HepG2 (cell line): ENCODE results near the gene AQP6. TPM values are rescaled to one million over a fixed set of nuclear protein-coding genes. Genes with fewer than 3 reads are reported as not detected.
"Not testable (repeated sequence)": the region's sequence is repeated elsewhere in the genome, so short reads cannot be mapped to it uniquely, and the experiment has no call there.

ENCODE experiments used
- ATAC-seq: fragments of 200-7000 bp; cut with Tn5 transposase; 3 replicates; pipeline ENCODE4 v1.9.1; 2020; ENCODE audit warnings: mild to moderate bottlenecking, moderate library complexity
- BruUV-seq: library from RNA; stranded (reverse); fragments of 400-500 nt; replicated peaks from 2 replicates; lab custom pipeline; 2021; lab: Mats Ljungman, UMichigan
- CTCF ChIA-PET: fragments of 300-600 bp; formaldehyde crosslinking; extraction: SDS; loops from one replicate; lab custom pipeline; 2021; ENCODE audit warnings: low total read pairs, inconsistent platforms, low intra/inter-chr PET ratio; lab: Yijun Ruan, JAX
- POLR2A ChIA-PET: fragments of 350-600 bp; sonication (Branson Sonifier 250); formaldehyde crosslinking; loops from one replicate; lab custom pipeline; 2020; ENCODE audit warnings: antibody characterized with exemption, inconsistent platforms; lab: Yijun Ruan, JAX
- DNase-seq: peaks from one replicate; pipeline ENCODE4 v3.0.0-alpha.2; 2015; ENCODE audit warnings: low spot score
- FAIRE-seq: peaks from 3 replicates; lab custom pipeline; 2011; peaks lifted over from hg19 to GRCh38; lab: Jason Lieb, UNC
- H2AFZ ChIP-seq: one replicate; pipeline ENCODE4 v1.6.1; 2011; ENCODE audit warnings: low read length, inconsistent platforms
- H3K27ac ChIP-seq: fragments of 300-600 bp; 3 replicates; pipeline ENCODE4 v1.8.0; 2011; ENCODE audit warnings: mixed run types, mild to moderate bottlenecking, mixed read lengths, low read length, inconsistent platforms; ENCODE audit not compliant: insufficient read depth; ENCODE audit errors: extremely low read length
- H3K27me3 ChIP-seq, 2 experiments: fragments of 200-600 bp in 1 of 2; 2 replicates in 1 of 2; 3 replicates in 1 of 2; pipeline versions ENCODE4 v1.6.0 to v1.8.0; 2011; ENCODE audit warnings: low read length in 2 of 2, mild to moderate bottlenecking in 2 of 2, moderate library complexity in 2 of 2, inconsistent platforms in 1 of 2; ENCODE audit not compliant: insufficient read depth in 2 of 2, control insufficient read depth in 1 of 2
- H3K36me3 ChIP-seq, 2 experiments: fragments of 200-600 bp in 1 of 2; replicated peaks in 1 of 2; 2 replicates in 1 of 2; 3 replicates in 1 of 2; pipeline versions ENCODE4 v1.5.1 to v1.8.0; 2011; ENCODE audit warnings: low read length in 2 of 2, inconsistent platforms in 1 of 2; ENCODE audit not compliant: insufficient read depth in 2 of 2, control insufficient read depth in 1 of 2
- H3K4me1 ChIP-seq: 2 replicates; pipeline ENCODE4 v1.5.1; 2012; ENCODE audit warnings: low read length, inconsistent platforms; ENCODE audit not compliant: insufficient read depth
- H3K4me2 ChIP-seq: 2 replicates; pipeline ENCODE4 v1.6.0; 2011; ENCODE audit warnings: low read depth, low read length, inconsistent platforms
- H3K4me3 ChIP-seq, 3 experiments: fragments of 200-600 bp in 1 of 3; sonication (generic), shearing (Covaris generic) in 1 of 3; replicated peaks in 1 of 3; 2 replicates each; pipeline ENCODE4 v1.5.1; 2011 to 2016; ENCODE audit warnings: low read length in 3 of 3, inconsistent platforms in 2 of 3, low read depth in 2 of 3, mild to moderate bottlenecking in 2 of 3, control low read depth in 1 of 3, mixed read lengths in 1 of 3; ENCODE audit not compliant: insufficient read depth in 1 of 3
- H3K79me2 ChIP-seq: one replicate; pipeline ENCODE4 v1.6.1; 2011; ENCODE audit warnings: low read length, inconsistent platforms; ENCODE audit not compliant: insufficient read depth
- H3K9ac ChIP-seq: 2 replicates; pipeline ENCODE4 v1.6.0; 2011; ENCODE audit warnings: mild to moderate bottlenecking, low read depth, low read length, inconsistent platforms; ENCODE audit not compliant: insufficient read depth
- H3K9me3 ChIP-seq: 2 replicates; pipeline ENCODE4 v1.5.1; 2012; ENCODE audit warnings: mild to moderate bottlenecking, low read length
- H4K20me1 ChIP-seq: 2 replicates; pipeline ENCODE4 v1.6.0; 2011; ENCODE audit warnings: inconsistent platforms, mild to moderate bottlenecking, low read length, moderate library complexity; ENCODE audit not compliant: insufficient read depth
- NFKB2 ChIP-seq: sonication (generic); formaldehyde crosslinking; IDR thresholded peaks from 2 replicates; pipeline ENCODE4 v1.4.0; 2020; ENCODE audit warnings: missing genetic modification reagents, borderline replicate concordance
- RFXAP ChIP-seq: sonication (generic); formaldehyde crosslinking; IDR thresholded peaks from 2 replicates; pipeline ENCODE4 v1.4.0; 2020; ENCODE audit warnings: missing genetic modification reagents, borderline replicate concordance
- ZNF232 ChIP-seq: sonication (generic); formaldehyde crosslinking; IDR thresholded peaks from 2 replicates; pipeline ENCODE4 v1.4.0; 2020; ENCODE audit warnings: missing genetic modification reagents, borderline replicate concordance
- ZNF30 ChIP-seq: sonication (generic); formaldehyde crosslinking; IDR thresholded peaks from 2 replicates; pipeline ENCODE4 v1.5.0; 2020; ENCODE audit warnings: mild to moderate bottlenecking, missing genetic modification reagents
- ZNF343 ChIP-seq: sonication (generic); formaldehyde crosslinking; IDR thresholded peaks from 2 replicates; pipeline ENCODE4 v1.4.0; 2020; ENCODE audit warnings: mild to moderate bottlenecking, missing genetic modification reagents
- ZNF7 ChIP-seq: IDR thresholded peaks from 2 replicates; pipeline ENCODE4 v1.6.1; 2016; ENCODE audit warnings: missing biosample characterization, missing genetic modification reagents
- ZNF883 ChIP-seq: sonication (generic); formaldehyde crosslinking; IDR thresholded peaks from 2 replicates; pipeline ENCODE4 v1.5.1; 2020; ENCODE audit warnings: mild to moderate bottlenecking, missing genetic modification reagents; ENCODE audit errors: not compliant biosample characterization
- WGBS: methylation state at CpG from one replicate; pipeline ENCODE4 v1.1.6; 2017; ENCODE audit warnings: low lambda C conversion rate; 5-methylcytosine and 5-hydroxymethylcytosine counted together
- in situ Hi-C: cut with HindIII; loops from 2 replicates; pipeline ENCODE4 v1.10.0; 2017; ENCODE audit warnings: low pct_unique_long_range_greater_than_20kb; ENCODE audit not compliant: extremely low pct_ligation_motif_present
- intact Hi-C: fragments of 100-400 bp; cut with micrococcal nuclease; formaldehyde crosslinking; loops from one replicate; pipeline ENCODE4 v1.10.0; 2022; ENCODE audit not compliant: unreplicated experiment
- polyA plus RNA-seq, 8 experiments: library from polyadenylated mRNA; depleted of rRNA in 3 of 8; stranded (reverse) in 7 of 8; unstranded in 1 of 8; fragments of >200 nt; fragmentation: Illumina TruSeq in 4 of 8; extraction: Trizol in 4 of 8; gene quantifications; 2 replicates each; pipeline versions ENCODE4 v1.2.1 to v1.2.3, GENCODE V29; 2011 to 2016; ENCODE audit warnings: low read depth in 4 of 8, missing spikeins in 1 of 8, mixed read lengths in 1 of 8; ENCODE audit not compliant: insufficient read depth in 1 of 8
- total RNA-seq, 5 experiments: library from RNA; depleted of rRNA; stranded (reverse); fragments of >200 nt; fragmentation: Illumina TruSeq; extraction: Trizol; gene quantifications; 2 replicates each; pipeline ENCODE4 v1.2.3, GENCODE V29; 2016; ENCODE audit warnings: low read depth in 1 of 5
- TF ChIP-seq, protein P1 (sequence below): sonication (generic); formaldehyde crosslinking; IDR thresholded peaks from 2 replicates; pipeline ENCODE4 v1.8.1; 2023; ENCODE audit warnings: mild to moderate bottlenecking, missing genetic modification reagents

The AQP6 gene
- total and polyA plus RNA-seq, 2 of the 13 experiments (the other 11 are each of a cell fraction or from before 2014, with no cell fraction given), result 0.32 to 1.3 TPM

DNA sequence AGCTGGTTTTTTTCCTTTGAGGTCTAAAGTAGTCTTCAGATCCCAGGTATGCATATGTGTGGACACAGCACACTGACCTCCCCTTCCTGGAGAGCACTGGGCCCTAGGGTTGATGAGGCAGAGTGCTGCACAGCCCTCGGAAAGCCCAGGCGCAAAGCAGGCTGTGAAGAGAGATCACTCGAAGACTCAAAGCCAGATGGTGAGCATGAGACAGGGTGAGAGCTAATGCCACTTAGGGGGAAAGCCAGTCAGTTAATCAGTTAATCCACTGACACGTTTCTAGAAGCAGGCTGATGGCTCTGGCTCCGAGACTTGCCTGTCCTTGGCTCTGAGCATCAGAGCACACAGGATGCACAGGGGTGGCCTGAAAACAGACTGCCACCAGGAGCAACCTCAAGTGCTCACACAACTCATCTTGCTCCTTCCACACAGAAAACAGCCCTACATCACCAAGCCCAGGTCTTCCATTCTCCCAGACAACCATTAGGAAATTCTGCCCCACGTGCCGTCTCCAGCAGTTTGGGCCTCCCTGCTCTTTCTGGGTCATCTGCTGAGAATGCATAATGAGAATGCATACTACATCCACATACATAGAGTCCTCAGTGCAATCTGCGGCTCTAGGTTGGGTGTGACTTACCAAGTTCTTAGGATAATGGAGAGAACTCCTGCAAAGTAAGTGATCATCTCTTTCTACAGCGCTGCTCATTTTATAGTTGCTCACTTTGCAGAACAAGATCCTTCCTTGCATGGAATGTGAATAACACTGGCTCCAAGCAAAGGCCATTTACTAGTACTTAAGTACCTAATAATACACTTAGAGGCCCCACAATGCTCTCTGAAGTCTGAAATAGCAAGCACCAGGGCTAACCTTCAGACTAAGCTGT is 12.0 kb downstream of the AQP6 start:
- peaks cover 63% of the 10 kb centered on the region for H3K4me1 ChIP-seq
- H3K9ac ChIP-seq, result no peak overlapping the region
- no peak for DNase-seq
- H3K4me2 ChIP-seq, result no peak overlapping the region
- no TSS peak for BruUV-seq
- no peaks in the 10 kb centered on the region for H3K79me2 ChIP-seq
- peaks cover 0 to 1% of the 10 kb centered on the region in 2 experiments; a peak in 3 of 5 replicates for H3K36me3 ChIP-seq
- no peak overlapping the region for H3K4me3 ChIP-seq
- no peak overlapping the region for H3K27ac ChIP-seq
- no peaks in the 10 kb centered on the region for H3K9me3 ChIP-seq
- H3K27me3 ChIP-seq, result no peaks in the 10 kb centered on the region
- TF ChIP-seq ZNF30 (no peak), ZNF343 (CRISPR knock-in tag) (no peak), ZNF7 (CRISPR knock-in tag) (peak; percentile 80)
- 91% methylated on average over 7 of the region's 9 CpGs for WGBS
- no peak for ATAC-seq
- POLR2A ChIA-PET, result interaction anchor here (1.6 kb wide), 1 partner anchor 11 kb away, joined by 4 read pairs; no protein-coding TSS in a partner anchor
- CTCF ChIA-PET, result no interaction called here
- H2AFZ ChIP-seq, result no peak overlapping the region
- no peaks in the 10 kb centered on the region for H4K20me1 ChIP-seq
- in situ Hi-C loops (no loop called here), intact Hi-C loops (loop anchor here (5.0 kb wide), 1 partner anchor 38 kb away; no protein-coding TSS in a partner anchor)
- no peak for FAIRE-seq

DNA sequence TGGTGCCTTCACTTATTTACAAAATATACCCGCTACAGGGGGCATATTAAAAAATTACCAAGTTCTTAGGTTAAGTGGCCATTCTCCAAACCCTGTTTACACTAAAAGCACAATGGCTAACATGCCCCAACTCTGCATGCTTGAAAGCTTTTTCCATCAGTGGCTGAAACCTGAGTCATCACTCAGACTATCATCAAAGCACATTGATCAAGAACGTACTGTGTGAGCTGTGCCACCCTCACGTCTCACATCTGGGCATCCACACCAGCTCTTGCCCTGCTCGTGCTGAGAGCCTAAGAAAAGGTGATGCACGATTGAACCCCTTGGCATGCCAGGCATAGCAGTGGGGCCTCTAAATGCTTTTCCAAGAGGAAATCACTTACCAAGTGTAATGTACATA is 13.2 kb downstream of the AQP6 start:
- no peak for DNase-seq
- no peak for FAIRE-seq
- ChIA-PET POLR2A (no interaction called here), CTCF (no interaction called here)
- Histone ChIP-seq H3K4me1 (peaks cover 51% of the 10 kb centered on the region), H4K20me1 (no peaks in the 10 kb centered on the region), H3K4me3 (no peak overlapping the region), H3K9ac (no peak overlapping the region), H3K27ac (no peak overlapping the region), H3K27me3 (no peaks in the 10 kb centered on the region), H3K79me2 (no peaks in the 10 kb centered on the region), H3K36me3 (peaks cover 4 to 8% of the 10 kb centered on the region in 2 experiments; a peak in 4 of 5 replicates), H2AFZ (no peak overlapping the region), H3K4me2 (no peak overlapping the region), H3K9me3 (no peaks in the 10 kb centered on the region)
- no TSS peak for BruUV-seq
- no peak for TF ChIP-seq RFXAP (CRISPR knock-in tag)
- TF ChIP-seq NFKB2, result no peak
- TF ChIP-seq, protein P1, sequence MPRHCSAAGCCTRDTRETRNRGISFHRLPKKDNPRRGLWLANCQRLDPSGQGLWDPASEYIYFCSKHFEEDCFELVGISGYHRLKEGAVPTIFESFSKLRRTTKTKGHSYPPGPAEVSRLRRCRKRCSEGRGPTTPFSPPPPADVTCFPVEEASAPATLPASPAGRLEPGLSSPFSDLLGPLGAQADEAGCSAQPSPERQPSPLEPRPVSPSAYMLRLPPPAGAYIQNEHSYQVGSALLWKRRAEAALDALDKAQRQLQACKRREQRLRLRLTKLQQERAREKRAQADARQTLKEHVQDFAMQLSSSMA (CRISPR knock-in tag), result no peak
- TF ChIP-seq ZNF883 (CRISPR knock-in tag), result no peak
- TF ChIP-seq ZNF232 (CRISPR knock-in tag), result no peak
- intact Hi-C loops (no loop called here), in situ Hi-C loops (no loop called here)
- 90% methylated on average over 5 of the region's 5 CpGs for WGBS
- no peak for ATAC-seq

DNA sequence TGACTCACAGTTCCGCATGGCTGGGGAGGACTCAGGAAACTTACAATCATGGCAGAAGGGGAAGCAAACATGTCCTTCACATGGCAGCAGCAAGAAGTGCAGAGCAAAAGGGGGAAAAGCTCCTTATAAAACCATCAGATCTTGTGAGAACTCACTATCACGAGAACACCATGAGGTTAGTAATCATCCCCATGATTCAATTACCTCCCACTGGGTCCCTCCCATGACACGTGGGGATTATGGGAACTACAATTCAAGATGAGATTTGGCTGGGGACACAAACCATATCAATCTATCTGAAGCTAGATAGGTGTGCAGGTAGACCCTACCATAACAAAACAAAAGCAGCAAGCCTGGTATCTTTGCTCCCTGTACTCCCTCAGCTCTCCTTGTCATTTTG is 13.7 kb downstream of the AQP6 start:
- H3K79me2 ChIP-seq, in situ Hi-C loops, H4K20me1 ChIP-seq, FAIRE-seq, DNase-seq, H3K27ac ChIP-seq, BruUV-seq, H3K27me3 ChIP-seq, ATAC-seq, POLR2A ChIA-PET, H3K9me3 ChIP-seq, H2AFZ ChIP-seq, H3K4me2 ChIP-seq, CTCF ChIA-PET, H3K4me3 ChIP-seq, H3K36me3 ChIP-seq, H3K9ac ChIP-seq, intact Hi-C loops: not testable (repeated sequence)
- WGBS, result 98% methylated on average over 3 of the region's 3 CpGs
- peaks cover 46% of the 10 kb centered on the region for H3K4me1 ChIP-seq
